RWPE2 (cell line): ENCODE results near the gene PIGP.
"Not testable (repeated sequence)": the region's sequence is repeated elsewhere in the genome, so short reads cannot be mapped to it uniquely, and the experiment has no call there.

Experiments
- ATAC-seq: fragments of 200-7000 bp; cut with Tn5 transposase; 3 replicates; pipeline ENCODE4 v1.9.1; 2021; ENCODE audit warnings: low read depth
- DNase-seq: peaks from one replicate; pipeline ENCODE4 v3.0.0-alpha.2; 2020; ENCODE audit warnings: low spot score
- H3K27ac ChIP-seq: fragments of 450-650 bp; 2 replicates; pipeline ENCODE4 v1.5.1; 2017; ENCODE audit warnings: mild to moderate bottlenecking; ENCODE audit not compliant: poor library complexity, severe bottlenecking
- H3K27me3 ChIP-seq: fragments of 250-450 bp; sonication (Bioruptor Pico); 2 replicates; pipeline ENCODE4 v1.5.1; 2021; ENCODE audit warnings: mild to moderate bottlenecking, moderate library complexity; ENCODE audit not compliant: insufficient read depth, poor library complexity, severe bottlenecking
- H3K36me3 ChIP-seq: fragments of 250-450 bp; sonication (Bioruptor Pico); 2 replicates; pipeline ENCODE4 v1.5.1; 2020; ENCODE audit warnings: low read depth, mild to moderate bottlenecking, moderate library complexity
- H3K4me1 ChIP-seq: fragments of 250-450 bp; sonication (Bioruptor Pico); 2 replicates; pipeline ENCODE4 v1.5.1; 2021; ENCODE audit warnings: mild to moderate bottlenecking, moderate library complexity; ENCODE audit not compliant: insufficient read depth, poor library complexity, severe bottlenecking
- H3K4me3 ChIP-seq: fragments of 250-450 bp; sonication (Bioruptor Pico); 2 replicates; pipeline ENCODE4 v1.5.1; 2021; ENCODE audit warnings: mild to moderate bottlenecking, moderate library complexity; ENCODE audit not compliant: severe bottlenecking
- H3K9me3 ChIP-seq: fragments of 250-450 bp; sonication (Bioruptor Pico); 2 replicates; pipeline ENCODE4 v1.5.1; 2021; ENCODE audit warnings: mild to moderate bottlenecking, moderate library complexity; ENCODE audit not compliant: severe bottlenecking
- CTCF ChIP-seq: fragments of 450-650 bp; IDR thresholded peaks from one replicate; pipeline ENCODE4 v1.5.1; 2017; ENCODE audit warnings: mild to moderate bottlenecking, moderate library complexity; ENCODE audit not compliant: poor library complexity, severe bottlenecking

The PIGP gene

GRCh38 chr21:37041706-37042271 lies 31.1 kb downstream of the PIGP start:
- H3K36me3 ChIP-seq, result no peaks in the 10 kb centered on the region
- DNase-seq (no peak), ATAC-seq (no peak)
- H3K4me1 ChIP-seq, result peaks cover 2% of the 10 kb centered on the region
- H3K27ac ChIP-seq, result no peak overlapping the region
- no peaks in the 10 kb centered on the region for H3K27me3 ChIP-seq
- no peak overlapping the region for H3K4me3 ChIP-seq
- H3K9me3 ChIP-seq, result no peaks in the 10 kb centered on the region
- TF ChIP-seq CTCF, result no peak

DNA sequence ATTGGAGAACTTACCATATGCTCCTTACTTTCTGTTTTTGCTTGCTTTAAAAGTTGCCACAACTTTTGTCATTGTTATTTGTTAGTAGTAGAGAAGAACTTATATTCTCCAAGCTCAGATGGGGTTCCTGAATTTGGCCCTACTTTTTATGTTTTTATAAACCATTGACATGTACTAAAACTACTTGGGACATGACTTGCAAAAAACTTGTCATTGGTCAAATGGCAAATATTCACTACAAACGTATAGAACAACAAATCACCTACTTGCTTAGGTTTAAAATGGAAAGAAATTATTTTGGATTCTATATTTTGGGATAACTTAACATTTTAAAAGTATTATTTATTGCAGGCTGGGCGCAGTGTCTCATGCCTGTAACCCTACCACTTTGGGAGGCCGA lies 32.7 kb downstream of the PIGP start:
- H3K27me3 ChIP-seq, result no peaks in the 10 kb centered on the region

DNA sequence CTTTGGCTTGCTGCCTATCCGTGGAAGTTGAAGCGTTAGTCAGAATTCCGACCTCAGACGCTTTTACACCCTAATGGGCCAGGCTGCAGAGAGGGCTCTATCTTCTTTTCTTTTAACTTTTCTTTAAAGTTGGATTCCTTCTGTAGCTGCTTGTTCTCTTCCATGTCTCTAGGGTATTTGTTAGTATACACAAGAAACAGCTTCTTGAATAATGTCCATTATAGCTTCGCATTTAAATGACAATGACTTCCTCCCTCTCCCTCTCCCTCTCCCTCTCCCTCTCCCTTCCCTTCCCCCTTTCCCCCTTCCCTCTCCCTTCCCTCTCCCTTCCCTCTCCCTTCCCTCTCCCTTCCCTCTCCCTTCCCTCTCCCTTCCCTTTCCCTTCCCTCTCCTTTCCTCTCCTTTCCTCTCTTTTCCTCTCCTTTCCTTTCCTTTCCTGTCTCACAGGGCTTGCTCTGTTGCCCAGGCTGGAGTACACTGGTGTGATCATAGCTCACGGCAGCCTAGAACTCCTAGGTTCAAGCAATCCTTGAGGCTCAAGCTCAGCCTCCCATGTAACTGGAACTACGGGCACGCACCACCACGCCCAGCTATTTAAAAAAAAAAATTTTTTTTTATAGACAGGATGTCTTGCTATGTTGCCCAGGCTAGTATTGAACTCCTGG lies 33.3 kb downstream of the PIGP start:
- Histone ChIP-seq H3K4me3 (no peak overlapping the region), H3K4me1 (no peaks in the 10 kb centered on the region), H3K9me3 (no peaks in the 10 kb centered on the region), H3K27me3 (no peaks in the 10 kb centered on the region), H3K36me3 (no peaks in the 10 kb centered on the region), H3K27ac (no peak overlapping the region)
- no peak for TF ChIP-seq CTCF
- no peak for DNase-seq
- no peak for ATAC-seq

More for the DNA sequence above, 32.7 kb downstream of the PIGP start:
- H3K9me3 ChIP-seq, result no peaks in the 10 kb centered on the region
- H3K36me3 ChIP-seq, result no peaks in the 10 kb centered on the region
- no peak overlapping the region for H3K27ac ChIP-seq
- no peak overlapping the region for H3K4me3 ChIP-seq
- no peaks in the 10 kb centered on the region for H3K4me1 ChIP-seq
- TF ChIP-seq CTCF, result no peak
- no peak for ATAC-seq
- DNase-seq, result no peak

DNA sequence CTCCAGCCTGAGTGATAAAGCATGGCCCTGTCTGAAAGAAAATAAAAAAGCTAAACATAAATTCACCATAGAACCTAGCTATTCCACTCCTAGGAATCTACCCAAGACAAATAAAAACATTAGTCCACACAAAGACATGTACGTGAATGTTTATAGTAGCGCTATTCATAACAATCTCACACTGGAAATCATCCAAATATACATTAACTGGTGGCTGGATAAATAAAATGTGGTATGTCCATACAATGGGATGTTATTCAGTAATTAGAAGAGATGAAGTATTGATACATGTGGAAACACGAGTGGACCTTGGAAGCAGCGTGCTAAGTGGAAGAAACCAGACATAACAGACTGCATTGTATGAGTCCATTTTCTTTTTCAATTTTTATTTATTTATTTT lies 36.7 kb downstream of the PIGP start:
- H3K27ac ChIP-seq, result no peak overlapping the region
- H3K9me3 ChIP-seq, result no peaks in the 10 kb centered on the region
- TF ChIP-seq CTCF, result no peak
- ATAC-seq (no peak), DNase-seq (no peak)
- no peaks in the 10 kb centered on the region for H3K36me3 ChIP-seq
- peaks cover 3% of the 10 kb centered on the region for H3K4me1 ChIP-seq
- H3K4me3 ChIP-seq, result no peak overlapping the region
- no peaks in the 10 kb centered on the region for H3K27me3 ChIP-seq

DNA sequence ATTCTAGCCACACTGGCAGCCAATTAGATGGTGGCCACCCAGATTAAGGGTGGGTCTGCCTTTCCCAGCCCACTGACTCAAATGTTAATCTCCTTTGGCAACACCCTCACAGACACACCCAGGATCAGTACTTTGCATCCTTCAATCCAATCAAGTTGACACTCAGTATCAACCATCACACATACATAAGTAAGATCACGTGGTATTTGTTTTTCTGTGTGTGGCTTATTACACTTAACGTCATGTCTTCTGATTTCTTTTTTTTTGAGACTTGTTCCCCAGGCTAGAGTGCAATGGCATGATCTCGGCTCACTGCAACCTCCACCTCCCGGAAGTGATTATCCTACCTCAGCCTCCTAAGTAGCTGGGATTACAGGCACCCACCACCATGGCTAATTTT lies 38.5 kb downstream of the PIGP start:
- not testable (repeated sequence) for H3K27me3 ChIP-seq, H3K36me3 ChIP-seq, H3K4me1 ChIP-seq, ATAC-seq, H3K9me3 ChIP-seq, H3K27ac ChIP-seq, H3K4me3 ChIP-seq, DNase-seq
